ENCODE results near the gene SLC22A7. TPM values are rescaled to one million over a fixed set of nuclear protein-coding genes. Genes with fewer than 3 reads are reported as not detected.

Gene SLC22A7
- total and polyA plus RNA-seq, 4 donors: 143 to 495 (median 228) TPM

DNA sequence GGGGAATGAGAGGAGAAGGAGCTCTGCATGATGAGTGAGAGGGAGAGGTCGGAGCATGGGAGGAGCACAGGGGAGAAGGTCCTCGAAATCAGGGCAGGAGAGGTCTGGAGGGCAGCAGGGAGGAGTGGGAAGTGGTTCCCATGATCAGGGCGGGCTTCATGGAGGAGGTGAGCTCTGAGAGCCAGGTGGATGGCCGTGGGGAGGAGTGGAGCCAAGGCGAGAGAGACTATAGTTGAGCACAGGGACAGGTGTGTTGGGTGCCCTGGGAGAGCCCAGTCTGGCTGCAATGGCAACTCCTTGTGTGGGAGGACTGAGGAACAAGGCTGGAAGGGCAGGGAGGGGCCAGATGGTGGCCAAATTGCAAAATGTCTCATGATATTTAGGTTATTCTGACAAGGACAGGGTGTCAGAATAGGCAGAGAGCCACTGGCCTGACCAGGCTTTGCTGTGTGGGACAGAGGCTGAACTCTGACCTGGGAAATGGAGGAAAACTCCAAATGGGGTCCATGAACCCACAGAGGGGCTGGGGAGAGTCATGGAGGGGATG, 33.4 kb upstream of the SLC22A7 start:
- no peak for TF ChIP-seq RXRA (IDR thresholded peaks at IDR 0.05)
- no peak for TF ChIP-seq FOXA1 (IDR thresholded peaks at IDR 0.05)
- no peak for TF ChIP-seq HNF4G (IDR thresholded peaks at IDR 0.05)
- no peak for TF ChIP-seq RAD21 (IDR thresholded peaks at IDR 0.05)
- TF ChIP-seq, protein P1, sequence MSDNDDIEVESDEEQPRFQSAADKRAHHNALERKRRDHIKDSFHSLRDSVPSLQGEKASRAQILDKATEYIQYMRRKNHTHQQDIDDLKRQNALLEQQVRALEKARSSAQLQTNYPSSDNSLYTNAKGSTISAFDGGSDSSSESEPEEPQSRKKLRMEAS (IDR thresholded peaks at IDR 0.05): no peak
- TF ChIP-seq, protein P2, sequence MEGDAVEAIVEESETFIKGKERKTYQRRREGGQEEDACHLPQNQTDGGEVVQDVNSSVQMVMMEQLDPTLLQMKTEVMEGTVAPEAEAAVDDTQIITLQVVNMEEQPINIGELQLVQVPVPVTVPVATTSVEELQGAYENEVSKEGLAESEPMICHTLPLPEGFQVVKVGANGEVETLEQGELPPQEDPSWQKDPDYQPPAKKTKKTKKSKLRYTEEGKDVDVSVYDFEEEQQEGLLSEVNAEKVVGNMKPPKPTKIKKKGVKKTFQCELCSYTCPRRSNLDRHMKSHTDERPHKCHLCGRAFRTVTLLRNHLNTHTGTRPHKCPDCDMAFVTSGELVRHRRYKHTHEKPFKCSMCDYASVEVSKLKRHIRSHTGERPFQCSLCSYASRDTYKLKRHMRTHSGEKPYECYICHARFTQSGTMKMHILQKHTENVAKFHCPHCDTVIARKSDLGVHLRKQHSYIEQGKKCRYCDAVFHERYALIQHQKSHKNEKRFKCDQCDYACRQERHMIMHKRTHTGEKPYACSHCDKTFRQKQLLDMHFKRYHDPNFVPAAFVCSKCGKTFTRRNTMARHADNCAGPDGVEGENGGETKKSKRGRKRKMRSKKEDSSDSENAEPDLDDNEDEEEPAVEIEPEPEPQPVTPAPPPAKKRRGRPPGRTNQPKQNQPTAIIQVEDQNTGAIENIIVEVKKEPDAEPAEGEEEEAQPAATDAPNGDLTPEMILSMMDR (IDR thresholded peaks at IDR 0.05; ENCODE audit: low read depth, low read length, missing input control): no peak
- TF ChIP-seq, protein P3, sequence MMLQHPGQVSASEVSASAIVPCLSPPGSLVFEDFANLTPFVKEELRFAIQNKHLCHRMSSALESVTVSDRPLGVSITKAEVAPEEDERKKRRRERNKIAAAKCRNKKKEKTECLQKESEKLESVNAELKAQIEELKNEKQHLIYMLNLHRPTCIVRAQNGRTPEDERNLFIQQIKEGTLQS (IDR thresholded peaks at IDR 0.05): no peak
- no peak for TF ChIP-seq FOXA2 (IDR thresholded peaks at IDR 0.05)
- no peak for TF ChIP-seq YY1 (IDR thresholded peaks at IDR 0.05)
- no peak for TF ChIP-seq HNF4A (conservative IDR thresholded peaks at IDR 0.05)
- H3K36me3 ChIP-seq (ENCODE audit: control insufficient read depth in 4 of 4, insufficient read depth in 3 of 4, low read depth in 1 of 4, low read length in 3 of 4): no peaks in the 10 kb centered on the region
- H3K4me1 ChIP-seq (ENCODE audit: control insufficient read depth in 4 of 4, insufficient read depth in 4 of 4, low read length in 3 of 4): peaks cover 6 to 56% (median 42%) of the 10 kb centered on the region in 4 donors
- WGBS: 91% methylated on average over 5 of the region's 5 CpGs
- H3K9me3 ChIP-seq (ENCODE audit: control insufficient read depth in 4 of 4, low read length in 3 of 4): no peaks in the 10 kb centered on the region
- DNase-seq (ENCODE audit: low spot score): no peak
- H3K4me3 ChIP-seq (ENCODE audit: low read depth in 1 of 3, low read length in 3 of 3): no peak overlapping the region
- no peaks in the 10 kb centered on the region for H3K27me3 ChIP-seq (ENCODE audit: control insufficient read depth in 4 of 4, insufficient read depth in 4 of 4, low read length in 3 of 4)
- peak overlapping the region in 1 of 2 donors; percentile 1 for H3K9ac ChIP-seq (ENCODE audit: low read depth in 1 of 2, low read length in 2 of 2)
- peak overlapping the region; percentile 81 to 82 for H3K27ac ChIP-seq (ENCODE audit: low read depth in 1 of 2, low read length in 2 of 2)

DNA sequence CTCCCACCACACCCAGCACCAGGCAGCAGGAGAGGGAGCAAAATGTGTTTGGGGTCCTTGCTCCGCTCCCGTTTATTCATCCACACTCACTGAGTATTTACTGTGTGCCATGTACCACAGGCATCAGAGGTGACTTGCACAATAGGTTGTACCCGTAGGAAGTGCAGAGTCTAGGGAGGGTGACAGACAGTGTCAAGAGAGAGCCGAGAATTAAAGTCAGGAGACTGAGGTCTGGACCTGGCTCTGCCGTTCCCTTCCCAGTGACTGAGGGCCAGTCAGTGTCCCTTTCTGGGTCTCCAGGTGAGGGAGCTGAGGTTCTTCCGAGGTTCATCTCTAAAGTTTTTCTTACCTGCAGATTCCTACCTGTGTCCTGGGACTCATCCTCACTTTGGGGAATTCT, 32.5 kb upstream of the SLC22A7 start:
- no peak for DNase-seq (ENCODE audit: low spot score)
- Histone ChIP-seq H3K4me3 (ENCODE audit: low read depth in 1 of 3, low read length in 3 of 3) (peak overlapping the region in 2 of 3 donors; percentile 16 to 17), H3K36me3 (ENCODE audit: control insufficient read depth in 4 of 4, insufficient read depth in 3 of 4, low read depth in 1 of 4, low read length in 3 of 4) (no peaks in the 10 kb centered on the region), H3K4me1 (ENCODE audit: control insufficient read depth in 4 of 4, insufficient read depth in 4 of 4, low read length in 3 of 4) (peaks cover 8 to 60% (median 43%) of the 10 kb centered on the region in 4 donors), H3K9ac (ENCODE audit: low read depth in 1 of 2, low read length in 2 of 2) (peak overlapping the region in 1 of 2 donors; percentile 1), H3K27me3 (ENCODE audit: control insufficient read depth in 4 of 4, insufficient read depth in 4 of 4, low read length in 3 of 4) (no peaks in the 10 kb centered on the region), H3K27ac (ENCODE audit: low read depth in 1 of 2, low read length in 2 of 2) (peak overlapping the region; percentile 81 to 82), H3K9me3 (ENCODE audit: control insufficient read depth in 4 of 4, low read length in 3 of 4) (no peaks in the 10 kb centered on the region)
- no peak for TF ChIP-seq EGR1 (IDR thresholded peaks at IDR 0.05; ENCODE audit: low read depth in 2 of 2)
- TF ChIP-seq RAD21 (IDR thresholded peaks at IDR 0.05): peak; percentile 39 to 62
- TF ChIP-seq HNF4A (conservative IDR thresholded peaks at IDR 0.05): peak; percentile 78 to 85
- peak; percentile 75 for TF ChIP-seq SP1 (IDR thresholded peaks at IDR 0.05)
- TF ChIP-seq, protein P2 (IDR thresholded peaks at IDR 0.05; ENCODE audit: low read depth, low read length, missing input control): peak; percentile 10
- TF ChIP-seq FOXA2 (IDR thresholded peaks at IDR 0.05): peak; percentile 11
- TF ChIP-seq RXRA (IDR thresholded peaks at IDR 0.05): peak; percentile 63 to 87
- no peak for TF ChIP-seq GABPA (IDR thresholded peaks at IDR 0.05 in 1 of 2, conservative IDR thresholded peaks at IDR 0.05 in 1 of 2)
- TF ChIP-seq, protein P4, sequence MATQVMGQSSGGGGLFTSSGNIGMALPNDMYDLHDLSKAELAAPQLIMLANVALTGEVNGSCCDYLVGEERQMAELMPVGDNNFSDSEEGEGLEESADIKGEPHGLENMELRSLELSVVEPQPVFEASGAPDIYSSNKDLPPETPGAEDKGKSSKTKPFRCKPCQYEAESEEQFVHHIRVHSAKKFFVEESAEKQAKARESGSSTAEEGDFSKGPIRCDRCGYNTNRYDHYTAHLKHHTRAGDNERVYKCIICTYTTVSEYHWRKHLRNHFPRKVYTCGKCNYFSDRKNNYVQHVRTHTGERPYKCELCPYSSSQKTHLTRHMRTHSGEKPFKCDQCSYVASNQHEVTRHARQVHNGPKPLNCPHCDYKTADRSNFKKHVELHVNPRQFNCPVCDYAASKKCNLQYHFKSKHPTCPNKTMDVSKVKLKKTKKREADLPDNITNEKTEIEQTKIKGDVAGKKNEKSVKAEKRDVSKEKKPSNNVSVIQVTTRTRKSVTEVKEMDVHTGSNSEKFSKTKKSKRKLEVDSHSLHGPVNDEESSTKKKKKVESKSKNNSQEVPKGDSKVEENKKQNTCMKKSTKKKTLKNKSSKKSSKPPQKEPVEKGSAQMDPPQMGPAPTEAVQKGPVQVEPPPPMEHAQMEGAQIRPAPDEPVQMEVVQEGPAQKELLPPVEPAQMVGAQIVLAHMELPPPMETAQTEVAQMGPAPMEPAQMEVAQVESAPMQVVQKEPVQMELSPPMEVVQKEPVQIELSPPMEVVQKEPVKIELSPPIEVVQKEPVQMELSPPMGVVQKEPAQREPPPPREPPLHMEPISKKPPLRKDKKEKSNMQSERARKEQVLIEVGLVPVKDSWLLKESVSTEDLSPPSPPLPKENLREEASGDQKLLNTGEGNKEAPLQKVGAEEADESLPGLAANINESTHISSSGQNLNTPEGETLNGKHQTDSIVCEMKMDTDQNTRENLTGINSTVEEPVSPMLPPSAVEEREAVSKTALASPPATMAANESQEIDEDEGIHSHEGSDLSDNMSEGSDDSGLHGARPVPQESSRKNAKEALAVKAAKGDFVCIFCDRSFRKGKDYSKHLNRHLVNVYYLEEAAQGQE (IDR thresholded peaks at IDR 0.05): peak; percentile 58
- 41% methylated on average over 6 of the region's 6 CpGs for WGBS

All from liver (tissue), 9 donors.